GM18858 (cell line): ENCODE measurements around the gene TMEM40.
"Not testable (repeated sequence)": the region's sequence is repeated elsewhere in the genome, so short reads cannot be mapped to it uniquely, and the experiment has no call there.

Source experiments
- ATAC-seq: cut with Tn5 transposase; IDR thresholded peaks from one replicate; pipeline ENCODE4 v1.9.1; 2021; ENCODE audit not compliant: unreplicated experiment

TMEM40 gene

DNA sequence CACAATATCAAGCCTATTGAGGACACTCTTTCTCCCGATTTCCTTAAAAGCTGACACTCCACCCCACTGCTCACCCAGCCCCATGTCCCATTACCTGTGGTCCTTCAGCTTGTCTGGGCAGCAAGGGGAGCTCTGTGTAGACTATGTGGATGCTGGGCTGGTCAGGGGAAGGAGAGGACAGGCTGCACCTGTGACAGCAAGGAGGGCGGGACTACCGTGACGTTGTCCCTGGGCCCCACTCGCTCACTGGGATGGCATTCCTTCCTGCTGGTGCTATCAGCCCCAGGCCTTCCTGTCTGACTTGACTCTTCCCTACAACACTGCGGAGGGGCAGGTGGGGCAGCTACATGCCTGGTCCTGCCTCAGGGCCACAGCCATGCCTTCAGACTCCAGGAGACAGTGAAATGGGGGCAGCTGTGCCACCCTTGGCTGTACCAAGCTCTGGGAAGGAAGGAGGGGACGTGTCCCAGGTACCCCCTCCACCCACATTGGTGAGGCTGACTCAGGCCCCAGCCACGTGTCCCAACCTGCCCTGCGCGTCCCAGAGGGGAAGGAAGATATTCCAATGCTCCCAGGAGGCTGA, at the start of gene TMEM40:
TMEM40 (minus strand) TSS at position 163 of the 583 bp plus-strand sequence. CDS start 9,427 bp downstream, outside the sequence.
- no peak for ATAC-seq

GRCh38 chr3:12808587-12808986, 49.5 kb upstream of the TMEM40 start:
- ATAC-seq, result no peak

- no peak for ATAC-seq
Observed at GRCh38 chr3:12807601-12808359, 48.7 kb upstream of the TMEM40 start.

- no peak for ATAC-seq
Observed at GRCh38 chr3:12807066-12807465, 48.0 kb upstream of the TMEM40 start.

- ATAC-seq, result no peak
Observed at GRCh38 chr3:12803371-12803770, 44.3 kb upstream of the TMEM40 start.

DNA sequence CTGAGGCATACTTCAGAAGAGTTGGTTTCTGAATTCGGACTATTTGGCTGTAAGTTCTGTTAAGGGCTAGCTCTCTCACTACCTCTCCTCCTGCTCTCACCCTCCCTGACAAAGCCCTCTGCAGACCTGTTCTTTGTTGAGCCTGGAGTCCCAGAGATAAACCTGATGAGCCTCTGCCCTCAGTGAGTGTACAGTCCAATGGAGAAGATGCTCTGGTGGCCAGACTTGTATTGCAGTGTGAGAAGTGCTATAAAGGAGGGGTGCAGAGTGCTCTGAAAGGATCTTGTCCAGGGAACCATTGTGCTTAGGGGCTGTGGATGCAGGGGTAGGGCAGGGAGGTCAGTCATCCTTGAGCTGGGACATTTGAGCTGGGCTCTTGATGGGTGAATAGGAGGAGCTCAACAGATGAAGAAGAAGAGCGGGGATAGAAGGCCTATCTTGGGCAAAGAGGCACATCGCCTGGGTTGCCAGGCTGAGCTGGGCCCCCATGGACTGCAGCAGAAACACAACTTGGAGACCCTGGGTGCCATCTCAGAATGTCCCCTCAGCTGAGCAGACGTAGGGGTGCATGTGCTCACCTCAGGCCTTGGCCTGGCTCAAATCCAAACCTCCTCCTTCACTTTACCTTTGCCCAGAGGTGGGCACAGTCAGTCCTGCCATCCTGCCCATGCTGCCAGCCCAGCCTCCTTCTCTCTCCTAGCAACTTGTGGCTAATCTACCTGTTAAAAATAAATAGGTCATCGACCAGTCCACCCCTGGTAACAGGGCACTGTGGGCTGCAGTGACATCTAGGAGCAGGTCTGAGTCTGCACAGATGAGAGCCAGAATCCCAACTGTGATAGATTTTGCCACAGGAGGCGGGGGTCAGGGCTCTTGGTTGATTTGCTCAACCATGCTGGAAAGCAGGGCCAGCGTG, 40.7 kb upstream of the TMEM40 start:
- ATAC-seq, result no peak

DNA sequence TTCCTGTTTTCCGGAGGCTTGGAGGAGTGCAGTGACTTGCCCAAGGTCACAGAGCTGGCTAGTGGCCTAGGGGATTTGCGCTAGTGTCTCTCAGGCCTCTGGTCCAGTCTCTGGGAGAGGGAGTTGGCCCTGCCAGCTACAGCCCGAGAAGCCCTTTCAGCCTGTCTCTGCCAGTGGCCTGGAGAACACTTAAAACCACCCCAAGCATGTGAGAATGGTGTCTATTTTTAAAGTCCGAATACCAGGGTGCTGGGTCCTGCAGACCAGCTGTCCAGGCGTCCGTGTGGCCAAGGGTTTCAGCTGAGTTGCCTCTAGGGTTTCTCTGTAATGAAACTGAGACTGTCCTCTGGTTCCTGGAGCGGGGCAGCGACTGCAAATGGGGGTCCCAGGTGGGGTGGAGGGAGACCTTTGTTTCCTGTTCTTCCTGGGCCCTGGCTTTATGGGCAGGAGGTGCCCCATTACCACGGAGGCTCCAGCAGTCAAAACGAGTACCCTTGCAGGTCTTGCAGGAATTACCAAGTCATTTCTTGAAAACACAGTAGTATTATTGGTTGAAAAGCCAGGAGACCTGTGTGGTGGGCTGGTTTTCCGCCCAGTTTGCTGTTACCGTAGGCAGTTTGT, 39.6 kb upstream of the TMEM40 start:
- no peak for ATAC-seq

DNA sequence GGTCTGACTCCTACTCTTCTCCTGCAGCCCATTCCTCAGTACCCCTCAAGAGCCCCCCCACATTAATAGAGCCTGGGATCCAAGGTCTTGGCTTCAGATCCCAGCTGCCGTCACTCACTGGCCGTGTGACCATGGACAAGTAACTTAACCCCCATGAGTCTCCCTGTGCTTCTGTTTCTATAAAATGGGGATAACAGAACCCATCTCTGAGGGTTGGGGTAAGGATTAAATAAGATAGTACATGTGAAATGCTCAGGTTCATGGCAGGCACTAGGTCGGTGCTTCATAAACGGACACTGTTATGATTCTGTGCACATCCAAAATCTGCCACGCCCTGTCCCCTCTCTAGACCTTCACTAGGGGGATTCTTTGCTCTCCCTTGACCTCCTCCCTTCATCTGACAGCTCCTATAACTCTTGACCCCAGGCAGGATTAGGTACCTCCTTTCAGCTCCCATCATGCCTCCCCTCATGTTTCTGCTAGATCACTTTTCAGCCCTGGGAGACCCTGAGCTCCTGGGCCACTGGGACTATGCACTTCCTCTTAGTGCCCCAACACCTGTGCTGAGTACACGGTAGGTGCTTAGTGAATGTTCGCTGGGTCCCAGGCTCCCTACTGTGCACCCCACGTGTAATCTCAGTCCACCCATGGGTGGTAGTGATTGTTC, 39.0 kb upstream of the TMEM40 start:
- no peak for ATAC-seq

DNA sequence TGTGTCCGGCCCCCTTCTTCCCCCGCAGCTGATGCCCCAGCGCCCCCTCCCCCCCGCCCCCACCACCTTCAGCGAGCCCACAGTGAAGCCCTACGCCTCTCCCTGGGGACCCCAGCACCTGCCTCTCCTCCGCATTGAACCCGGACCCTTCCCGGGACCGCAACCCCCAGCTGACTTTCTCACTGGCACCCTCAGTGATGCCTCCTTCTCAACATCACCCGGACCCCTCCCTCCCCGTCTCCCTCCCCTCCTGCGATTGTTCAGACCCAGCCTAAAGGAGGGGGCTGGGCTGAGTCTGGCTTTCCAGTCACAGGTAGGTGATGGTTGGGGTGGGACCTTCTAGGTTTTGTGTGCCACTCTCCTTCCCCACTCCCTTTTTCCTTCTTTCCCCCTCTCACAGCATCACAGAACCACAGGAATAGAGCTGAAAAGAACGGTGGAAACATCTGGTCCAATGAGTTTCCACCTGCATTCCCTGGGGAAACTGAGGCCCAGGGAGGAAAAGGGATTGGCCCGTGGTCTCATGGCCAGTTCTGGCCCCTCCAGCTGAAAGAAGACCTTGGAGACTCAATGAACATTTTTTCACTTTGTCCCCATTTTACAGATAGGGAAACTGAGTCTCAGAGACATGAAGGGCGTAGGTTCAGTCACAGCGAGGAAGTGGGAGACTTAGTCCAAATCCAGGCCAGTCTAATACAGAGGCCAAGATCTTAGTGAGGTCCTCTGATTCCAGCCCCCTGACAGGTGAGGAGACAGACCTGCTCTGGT, 38.2 kb upstream of the TMEM40 start:
- ATAC-seq, result no peak

DNA sequence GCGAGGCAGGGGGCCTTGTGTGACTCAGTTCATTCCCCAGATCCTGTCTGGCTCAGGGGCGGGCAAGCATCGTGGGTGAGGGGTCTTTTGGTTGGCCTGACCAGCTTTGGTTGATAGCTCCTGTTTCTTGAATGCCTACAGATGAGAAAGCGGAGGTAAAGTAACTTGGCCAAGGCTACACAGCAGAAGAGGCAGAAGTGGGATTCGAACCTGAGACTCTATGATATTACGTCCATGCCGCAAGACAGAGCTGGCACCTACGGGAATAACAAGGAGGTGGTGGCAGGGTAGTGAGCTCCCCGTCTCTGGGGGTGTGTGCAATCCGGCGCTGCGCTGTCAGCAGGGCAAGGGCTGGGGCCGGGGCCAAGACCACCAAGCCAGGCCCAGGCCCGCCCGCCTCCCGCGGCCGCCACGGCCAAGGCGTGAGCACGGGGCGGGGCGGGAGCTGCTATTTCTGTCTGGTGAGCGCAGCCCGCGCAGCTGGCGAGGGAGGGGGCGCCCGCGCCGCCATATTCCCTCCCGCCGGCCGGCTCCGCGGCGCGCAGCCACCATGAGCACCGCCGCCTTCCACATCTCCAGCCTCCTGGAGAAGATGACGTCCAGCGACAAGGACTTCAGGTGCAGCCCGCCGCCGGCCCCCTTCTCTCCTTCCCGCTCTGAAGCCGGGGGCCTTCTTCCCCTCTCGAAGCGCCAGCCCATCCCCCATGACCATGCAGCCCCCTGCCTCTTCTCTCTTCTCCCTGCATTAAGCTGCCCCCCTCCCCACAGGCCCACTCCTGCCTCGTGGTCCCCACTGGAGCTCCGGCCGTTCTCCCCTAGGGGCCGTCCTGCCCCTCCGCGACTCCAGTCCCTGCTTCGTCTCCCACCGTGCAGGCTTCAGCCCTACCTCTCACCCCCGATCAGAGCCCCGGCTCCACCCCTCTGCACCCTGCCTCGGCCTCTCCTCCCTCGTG, 37.4 kb upstream of the TMEM40 start, which contains the start of gene CAND2:
CAND2 (plus strand) TSS at position 510 of the 953 bp plus-strand sequence; CDS start at position 551, 41 bp downstream.
- ATAC-seq, result no peak

- ATAC-seq, result no peak
Observed at GRCh38 chr3:12793701-12794100, 34.6 kb upstream of the TMEM40 start.

- no peak for ATAC-seq
Observed at GRCh38 chr3:12791430-12791829, 32.4 kb upstream of the TMEM40 start.

GRCh38 chr3:12787967-12788690, 29.1 kb upstream of the TMEM40 start:
- not testable (repeated sequence) for ATAC-seq

DNA sequence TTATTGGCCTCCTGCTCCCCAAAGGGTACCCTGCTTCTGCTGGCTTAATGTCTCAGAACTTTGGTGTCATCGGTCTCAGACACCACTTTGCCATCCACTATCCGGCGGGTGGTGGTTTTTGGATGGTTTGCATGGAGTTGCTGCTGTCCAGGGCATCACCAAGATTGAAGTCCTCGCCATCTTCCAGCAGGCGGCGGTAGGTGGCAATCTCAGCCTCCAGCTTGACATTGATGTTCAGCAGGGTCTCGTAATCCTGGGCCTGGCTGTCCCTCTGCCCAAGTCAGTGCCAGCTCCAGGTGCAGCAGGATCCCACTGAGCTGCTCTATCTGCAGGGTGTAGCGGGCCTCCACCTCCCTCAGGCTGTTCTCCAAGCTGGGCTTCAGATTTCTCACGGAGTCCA, 28.3 kb upstream of the TMEM40 start:
- not testable (repeated sequence) for ATAC-seq

DNA sequence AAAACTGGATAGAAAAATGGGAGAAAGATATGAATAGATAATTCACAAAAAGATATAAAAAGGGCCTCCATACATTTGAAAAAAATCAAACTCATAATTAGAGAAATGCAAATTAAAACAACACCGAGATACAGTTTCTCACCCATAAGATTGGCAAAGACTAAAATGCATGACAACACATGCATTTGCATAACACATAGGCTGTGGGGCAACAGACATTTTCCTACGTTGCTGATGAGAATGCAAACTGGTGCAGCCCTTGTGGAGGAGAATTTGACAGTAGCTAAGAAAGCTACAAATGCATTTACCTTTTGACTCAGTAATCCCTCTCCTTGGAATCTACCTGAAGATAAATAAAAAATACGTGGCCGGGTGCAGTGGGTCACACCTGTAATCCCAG, 26.0 kb upstream of the TMEM40 start:
- no peak for ATAC-seq

DNA sequence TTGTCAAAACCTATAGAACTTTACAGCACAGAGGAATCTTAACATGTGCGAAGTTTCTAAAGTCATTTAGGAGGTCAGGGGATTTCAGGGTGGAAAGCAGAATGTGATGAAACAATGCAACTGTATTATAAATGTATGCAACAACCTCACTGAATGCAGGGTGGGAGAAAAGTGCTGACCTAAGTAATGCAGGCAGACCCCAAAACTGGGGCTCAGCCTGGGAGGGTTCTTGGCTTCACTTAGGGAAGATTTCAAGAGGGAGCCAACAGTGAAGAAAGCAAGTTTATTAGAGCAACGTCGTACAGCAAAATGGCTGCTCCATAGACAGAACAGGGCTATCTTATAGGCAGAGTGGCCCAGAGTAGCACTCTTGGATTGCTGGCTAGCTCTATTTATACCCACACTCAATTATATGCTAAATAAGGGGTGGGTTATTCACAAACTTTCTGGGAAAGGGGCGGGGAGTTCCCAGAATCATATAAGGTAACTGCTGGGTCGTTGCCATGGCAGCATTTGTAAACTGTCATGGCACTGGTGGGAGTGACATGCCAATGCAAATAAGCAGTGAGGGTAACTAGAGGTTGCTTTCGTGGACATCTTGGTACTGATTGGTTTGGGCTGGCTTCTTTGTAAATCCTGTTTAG, 23.2 kb upstream of the TMEM40 start:
- ATAC-seq, result no peak

DNA sequence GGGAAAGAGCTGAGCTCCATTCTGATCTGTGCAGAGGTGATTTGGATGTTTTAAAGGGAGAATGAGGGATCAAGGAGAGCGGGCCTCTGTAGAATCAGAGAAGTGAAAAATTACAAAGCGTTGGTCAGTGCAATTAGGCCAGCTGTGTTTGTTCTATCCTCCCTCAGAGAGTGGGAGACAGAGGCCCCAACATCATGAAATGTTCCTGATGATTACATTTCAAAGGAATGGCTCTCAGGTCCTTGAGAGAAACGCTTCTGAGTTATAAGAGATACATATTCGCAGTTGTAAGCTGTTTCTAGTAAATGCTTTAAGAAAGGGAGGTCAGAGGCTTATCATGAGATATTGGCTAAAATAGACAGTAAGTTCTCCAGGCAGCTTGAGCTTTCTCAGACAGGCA, 21.7 kb upstream of the TMEM40 start:
- no peak for ATAC-seq

DNA sequence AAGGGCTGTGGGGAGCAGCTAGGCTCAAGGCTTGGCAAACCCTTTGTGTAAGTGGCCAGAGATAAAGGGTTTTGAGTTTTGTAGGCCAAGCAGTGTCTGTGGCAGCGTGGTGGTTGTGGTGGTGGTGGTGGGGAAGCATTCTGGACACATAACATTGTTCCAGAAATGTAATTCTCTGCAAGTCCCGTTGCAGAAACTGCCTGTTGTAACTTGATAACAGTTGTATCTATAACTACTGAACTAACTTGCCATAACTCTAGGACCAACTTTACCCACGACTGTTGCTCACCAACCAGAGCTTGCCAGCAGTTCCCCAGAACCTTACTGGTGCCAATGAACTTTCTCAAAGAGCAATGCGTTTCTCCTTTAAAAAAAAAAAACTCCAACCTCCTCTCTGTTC, 18.1 kb upstream of the TMEM40 start:
- ATAC-seq, result no peak
